ENCODE data around the gene SMO.
"Not testable (repeated sequence)": the region's sequence is repeated elsewhere in the genome, so short reads cannot be mapped to it uniquely, and the experiment has no call there.

Gene SMO

GRCh38 chr7:129210256-129210988 is 22.0 kb downstream of the SMO start:
- H3K4me1 ChIP-seq (ENCODE audit: insufficient read depth, low read length): no peaks in the 10 kb centered on the region
- H3K27me3 ChIP-seq (ENCODE audit: insufficient read depth, low read length): no peaks in the 10 kb centered on the region
- H3K4me3 ChIP-seq (ENCODE audit: low read length): no peak overlapping the region
- peaks cover 3% of the 10 kb centered on the region; the same call in 1 of the 2 replicates for H3K9me3 ChIP-seq (ENCODE audit: insufficient read depth, low read depth, low read length)
- no peak overlapping the region for H3K9ac ChIP-seq (ENCODE audit: low read depth, low read length)
- peaks cover 64% of the 10 kb centered on the region for H3K36me3 ChIP-seq (ENCODE audit: insufficient read depth, low read length)
- no peak overlapping the region for H3K27ac ChIP-seq (ENCODE audit: low read depth, low read length)
- 85% methylated on average over 16 of the region's 16 CpGs for WGBS

- peaks cover 7% of the 10 kb centered on the region for H3K9me3 ChIP-seq (ENCODE audit: insufficient read depth, low read depth, low read length)
- H3K9ac ChIP-seq (ENCODE audit: low read depth, low read length): no peak overlapping the region
- no peaks in the 10 kb centered on the region for H3K27me3 ChIP-seq (ENCODE audit: insufficient read depth, low read length)
- no peaks in the 10 kb centered on the region for H3K4me1 ChIP-seq (ENCODE audit: insufficient read depth, low read length)
- WGBS: 95% methylated on average over 14 of the region's 14 CpGs
- H3K36me3 ChIP-seq (ENCODE audit: insufficient read depth, low read length): peaks cover 58% of the 10 kb centered on the region
- H3K27ac ChIP-seq (ENCODE audit: low read depth, low read length): no peak overlapping the region
- H3K4me3 ChIP-seq (ENCODE audit: low read length): no peak overlapping the region
These were observed 22.5 kb downstream of the SMO start for GRCh38 chr7:129210989-129211312.

- no peak overlapping the region for H3K27ac ChIP-seq (ENCODE audit: low read depth, low read length)
- peaks cover 7% of the 10 kb centered on the region for H3K9me3 ChIP-seq (ENCODE audit: insufficient read depth, low read depth, low read length)
- no peaks in the 10 kb centered on the region for H3K4me1 ChIP-seq (ENCODE audit: insufficient read depth, low read length)
- no peaks in the 10 kb centered on the region for H3K27me3 ChIP-seq (ENCODE audit: insufficient read depth, low read length)
- no peak overlapping the region for H3K4me3 ChIP-seq (ENCODE audit: low read length)
- peaks cover 48% of the 10 kb centered on the region for H3K36me3 ChIP-seq (ENCODE audit: insufficient read depth, low read length)
- 97% methylated on average over 11 of the region's 14 CpGs for WGBS
- H3K9ac ChIP-seq (ENCODE audit: low read depth, low read length): no peak overlapping the region
These were observed 23.7 kb downstream of the SMO start for GRCh38 chr7:129212126-129212525.

- H3K36me3 ChIP-seq (ENCODE audit: insufficient read depth, low read length): peaks cover 44% of the 10 kb centered on the region
- 92% methylated on average over 4 of the region's 4 CpGs for WGBS
- H3K9me3 ChIP-seq (ENCODE audit: insufficient read depth, low read depth, low read length): peaks cover 7% of the 10 kb centered on the region
- no peaks in the 10 kb centered on the region for H3K4me1 ChIP-seq (ENCODE audit: insufficient read depth, low read length)
- no peak overlapping the region for H3K4me3 ChIP-seq (ENCODE audit: low read length)
- H3K27ac ChIP-seq (ENCODE audit: low read depth, low read length): no peak overlapping the region
- no peaks in the 10 kb centered on the region for H3K27me3 ChIP-seq (ENCODE audit: insufficient read depth, low read length)
- no peak overlapping the region for H3K9ac ChIP-seq (ENCODE audit: low read depth, low read length)
These were observed 24.2 kb downstream of the SMO start for GRCh38 chr7:129212596-129212995.

GRCh38 chr7:129213828-129214227 is 25.4 kb downstream of the SMO start:
- Histone ChIP-seq H3K27ac (ENCODE audit: low read depth, low read length) (no peak overlapping the region), H3K27me3 (ENCODE audit: insufficient read depth, low read length) (no peaks in the 10 kb centered on the region)
- WGBS: 85% methylated on average over 15 of the region's 15 CpGs

GRCh38 chr7:129215691-129216090 is 27.3 kb downstream of the SMO start:
- H3K9me3 ChIP-seq (ENCODE audit: insufficient read depth, low read depth, low read length); H3K27me3 ChIP-seq (ENCODE audit: insufficient read depth, low read length); H3K9ac ChIP-seq (ENCODE audit: low read depth, low read length); H3K4me3 ChIP-seq (ENCODE audit: low read length); H3K27ac ChIP-seq (ENCODE audit: low read depth, low read length); H3K4me1 ChIP-seq (ENCODE audit: insufficient read depth, low read length): not testable (repeated sequence)
- peaks cover 23% of the 10 kb centered on the region for H3K36me3 ChIP-seq (ENCODE audit: insufficient read depth, low read length)
- 97% methylated on average over 10 of the region's 15 CpGs for WGBS

More at GRCh38 chr7:129213828-129214227, 25.4 kb downstream of the SMO start:
- H3K4me3 ChIP-seq (ENCODE audit: low read length): no peak overlapping the region
- no peak overlapping the region for H3K9ac ChIP-seq (ENCODE audit: low read depth, low read length)
- H3K4me1 ChIP-seq (ENCODE audit: insufficient read depth, low read length): no peaks in the 10 kb centered on the region
- peaks cover 7% of the 10 kb centered on the region for H3K9me3 ChIP-seq (ENCODE audit: insufficient read depth, low read depth, low read length)
- H3K36me3 ChIP-seq (ENCODE audit: insufficient read depth, low read length): peaks cover 39% of the 10 kb centered on the region

GRCh38 chr7:129216101-129216715 is 27.8 kb downstream of the SMO start:
- not testable (repeated sequence) for H3K4me3 ChIP-seq (ENCODE audit: low read length); H3K9ac ChIP-seq (ENCODE audit: low read depth, low read length); H3K4me1 ChIP-seq (ENCODE audit: insufficient read depth, low read length); H3K27me3 ChIP-seq (ENCODE audit: insufficient read depth, low read length); H3K9me3 ChIP-seq (ENCODE audit: insufficient read depth, low read depth, low read length); H3K27ac ChIP-seq (ENCODE audit: low read depth, low read length)
- peaks cover 18% of the 10 kb centered on the region for H3K36me3 ChIP-seq (ENCODE audit: insufficient read depth, low read length)
- 97% methylated on average over 34 of the region's 34 CpGs for WGBS

- H3K27me3 ChIP-seq (ENCODE audit: insufficient read depth, low read length); H3K9me3 ChIP-seq (ENCODE audit: insufficient read depth, low read depth, low read length); H3K27ac ChIP-seq (ENCODE audit: low read depth, low read length); H3K9ac ChIP-seq (ENCODE audit: low read depth, low read length); H3K4me1 ChIP-seq (ENCODE audit: insufficient read depth, low read length); H3K4me3 ChIP-seq (ENCODE audit: low read length): not testable (repeated sequence)
- 91% methylated on average over 4 of the region's 8 CpGs for WGBS
- H3K36me3 ChIP-seq (ENCODE audit: insufficient read depth, low read length): peaks cover 12% of the 10 kb centered on the region
These were observed 28.5 kb downstream of the SMO start for GRCh38 chr7:129216821-129217416.

- peaks cover 7% of the 10 kb centered on the region for H3K9me3 ChIP-seq (ENCODE audit: insufficient read depth, low read depth, low read length)
- no peak overlapping the region for H3K4me3 ChIP-seq (ENCODE audit: low read length)
- no peaks in the 10 kb centered on the region for H3K4me1 ChIP-seq (ENCODE audit: insufficient read depth, low read length)
- no peak overlapping the region for H3K27ac ChIP-seq (ENCODE audit: low read depth, low read length)
- H3K36me3 ChIP-seq (ENCODE audit: insufficient read depth, low read length): no peaks in the 10 kb centered on the region
- H3K27me3 ChIP-seq (ENCODE audit: insufficient read depth, low read length): no peaks in the 10 kb centered on the region
- WGBS: 29% methylated on average over 9 of the region's 9 CpGs
- H3K9ac ChIP-seq (ENCODE audit: low read depth, low read length): no peak overlapping the region
These were observed 30.2 kb downstream of the SMO start for GRCh38 chr7:129218514-129219062.

- H3K4me1 ChIP-seq (ENCODE audit: insufficient read depth, low read length): not testable (repeated sequence)
These were observed 30.7 kb downstream of the SMO start for GRCh38 chr7:129219166-129219565.

GRCh38 chr7:129222064-129222463 is 33.6 kb downstream of the SMO start:
- H3K27me3 ChIP-seq (ENCODE audit: insufficient read depth, low read length): peaks cover 5% of the 10 kb centered on the region; the same call in 1 of the 2 replicates
- H3K9ac ChIP-seq (ENCODE audit: low read depth, low read length): no peak overlapping the region
- peaks cover 13% of the 10 kb centered on the region for H3K4me1 ChIP-seq (ENCODE audit: insufficient read depth, low read length)
- no peak overlapping the region for H3K27ac ChIP-seq (ENCODE audit: low read depth, low read length)
- H3K9me3 ChIP-seq (ENCODE audit: insufficient read depth, low read depth, low read length): no peaks in the 10 kb centered on the region
- 85% methylated on average over 4 of the region's 4 CpGs for WGBS
- no peaks in the 10 kb centered on the region for H3K36me3 ChIP-seq (ENCODE audit: insufficient read depth, low read length)
- H3K4me3 ChIP-seq (ENCODE audit: low read length): no peak overlapping the region

More at GRCh38 chr7:129219166-129219565, 30.7 kb downstream of the SMO start:
- not testable (repeated sequence) for H3K9ac ChIP-seq (ENCODE audit: low read depth, low read length); H3K27me3 ChIP-seq (ENCODE audit: insufficient read depth, low read length); H3K9me3 ChIP-seq (ENCODE audit: insufficient read depth, low read depth, low read length); H3K4me3 ChIP-seq (ENCODE audit: low read length); H3K36me3 ChIP-seq (ENCODE audit: insufficient read depth, low read length); H3K27ac ChIP-seq (ENCODE audit: low read depth, low read length)
- 95% methylated on average over 4 of the region's 4 CpGs for WGBS
